ENCODE data around the gene LILRB4.
"Not testable (repeated sequence)": the region's sequence is repeated elsewhere in the genome, so short reads cannot be mapped to it uniquely, and the experiment has no call there.

The LILRB4 gene

DNA sequence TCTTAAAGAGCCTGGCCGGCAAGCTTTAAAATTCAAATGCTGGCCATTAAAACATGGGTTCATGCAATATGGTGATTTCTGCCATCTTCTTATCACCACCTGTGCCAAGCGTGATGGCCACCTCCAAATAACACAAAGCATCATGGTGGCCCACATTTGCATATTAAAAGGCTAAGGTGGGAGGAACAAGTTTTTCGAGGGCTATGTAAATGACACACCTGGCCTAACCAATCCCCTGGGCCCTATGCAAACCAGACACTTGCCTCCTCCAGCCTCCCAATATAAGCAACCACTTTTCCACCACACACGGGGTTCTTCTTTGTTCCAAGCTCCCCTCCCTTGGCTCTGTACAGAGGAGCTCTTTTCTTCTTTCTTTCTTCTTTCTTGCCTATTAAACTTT lies 14.4 kb downstream of the LILRB4 start:
- Histone ChIP-seq H3K9me3 (no peaks in the 10 kb centered on the region), H3K27me3 (peaks cover 63% of the 10 kb centered on the region), H3K4me3 (ENCODE audit: low read depth in 1 of 2, low read length in 1 of 2) (no peak overlapping the region), H3K27ac (no peak overlapping the region), H3K4me1 (ENCODE audit: control insufficient read depth in 1 of 2, insufficient read depth in 1 of 2, low read depth in 1 of 2, low read length in 1 of 2) (no peaks in the 10 kb centered on the region), H3K36me3 (no peaks in the 10 kb centered on the region)
- no peak for TF ChIP-seq CTCF (IDR thresholded peaks at IDR 0.05)

DNA sequence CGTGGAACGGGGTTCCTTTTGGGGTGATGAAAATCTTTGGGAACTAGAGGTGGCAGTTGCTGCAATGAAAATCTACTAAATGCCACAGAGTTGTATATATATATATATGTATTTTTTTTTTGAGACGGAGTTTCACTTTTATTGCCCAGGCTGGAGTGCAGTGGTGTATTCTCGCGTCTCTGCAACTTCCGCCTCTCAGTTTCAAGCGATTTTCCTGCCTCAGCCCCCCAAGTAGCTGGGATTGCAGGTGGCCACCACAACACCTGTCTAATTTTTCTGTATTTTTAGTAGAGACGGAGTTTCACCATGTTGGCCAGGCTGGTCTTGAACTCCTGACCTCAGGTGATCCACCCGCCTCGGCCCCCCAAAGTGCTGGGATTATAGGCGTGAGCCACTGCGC lies 18.8 kb downstream of the LILRB4 start:
- not testable (repeated sequence) for H3K27ac ChIP-seq; H3K36me3 ChIP-seq; H3K9me3 ChIP-seq; H3K4me3 ChIP-seq (ENCODE audit: low read depth in 1 of 2, low read length in 1 of 2); H3K4me1 ChIP-seq (ENCODE audit: control insufficient read depth in 1 of 2, insufficient read depth in 1 of 2, low read depth in 1 of 2, low read length in 1 of 2)
- H3K27me3 ChIP-seq = peaks cover 63% of the 10 kb centered on the region

GRCh38 chr19:54682306-54682856 lies 19.6 kb downstream of the LILRB4 start:
- H3K27me3 ChIP-seq = peaks cover 63% of the 10 kb centered on the region
- no peaks in the 10 kb centered on the region for H3K36me3 ChIP-seq
- TF ChIP-seq CTCF (IDR thresholded peaks at IDR 0.05) = no peak
- no peaks in the 10 kb centered on the region for H3K9me3 ChIP-seq
- peaks cover 3 to 4% of the 10 kb centered on the region in 2 experiments for H3K4me1 ChIP-seq (ENCODE audit: control insufficient read depth in 1 of 2, insufficient read depth in 1 of 2, low read depth in 1 of 2, low read length in 1 of 2)
- no peak overlapping the region for H3K4me3 ChIP-seq (ENCODE audit: low read depth in 1 of 2, low read length in 1 of 2)
- H3K27ac ChIP-seq = no peak overlapping the region

GRCh38 chr19:54684527-54684926 lies 21.7 kb downstream of the LILRB4 start:
- Histone ChIP-seq H3K36me3 (no peaks in the 10 kb centered on the region), H3K4me1 (ENCODE audit: control insufficient read depth in 1 of 2, insufficient read depth in 1 of 2, low read depth in 1 of 2, low read length in 1 of 2) (peaks cover 3 to 4% of the 10 kb centered on the region in 2 experiments), H3K27ac (no peak overlapping the region), H3K9me3 (no peaks in the 10 kb centered on the region), H3K4me3 (ENCODE audit: low read depth in 1 of 2, low read length in 1 of 2) (no peak overlapping the region), H3K27me3 (peaks cover 59% of the 10 kb centered on the region)
- TF ChIP-seq CTCF (IDR thresholded peaks at IDR 0.05) = no peak

- no peak for TF ChIP-seq CTCF (IDR thresholded peaks at IDR 0.05)
Observed at GRCh38 chr19:54691582-54692297, 29.0 kb downstream of the LILRB4 start.

GRCh38 chr19:54692298-54692615 lies 29.5 kb downstream of the LILRB4 start:
- Histone ChIP-seq H3K4me1 (ENCODE audit: control insufficient read depth in 1 of 2, insufficient read depth in 1 of 2, low read depth in 1 of 2, low read length in 1 of 2) (peaks cover 7 to 9% of the 10 kb centered on the region in 2 experiments), H3K36me3 (no peaks in the 10 kb centered on the region), H3K27ac (no peak overlapping the region), H3K9me3 (no peaks in the 10 kb centered on the region), H3K27me3 (peaks cover 36% of the 10 kb centered on the region), H3K4me3 (ENCODE audit: low read depth in 1 of 2, low read length in 1 of 2) (no peak overlapping the region)
- TF ChIP-seq CTCF (IDR thresholded peaks at IDR 0.05) = no peak

More at GRCh38 chr19:54691582-54692297, 29.0 kb downstream of the LILRB4 start:
- H3K27me3 ChIP-seq = peaks cover 41% of the 10 kb centered on the region
- H3K4me3 ChIP-seq (ENCODE audit: low read depth in 1 of 2, low read length in 1 of 2) = no peak overlapping the region
- H3K27ac ChIP-seq = no peak overlapping the region
- peaks cover 7 to 9% of the 10 kb centered on the region in 2 experiments for H3K4me1 ChIP-seq (ENCODE audit: control insufficient read depth in 1 of 2, insufficient read depth in 1 of 2, low read depth in 1 of 2, low read length in 1 of 2)
- H3K9me3 ChIP-seq = no peaks in the 10 kb centered on the region
- no peaks in the 10 kb centered on the region for H3K36me3 ChIP-seq
